GM18907 (cell line): ENCODE data around the gene VIPR2.
"Not testable (repeated sequence)": the region's sequence is repeated elsewhere in the genome, so short reads cannot be mapped to it uniquely, and the experiment has no call there.

Source experiments
- ATAC-seq: cut with Tn5 transposase; IDR thresholded peaks from one replicate; pipeline ENCODE4 v1.9.1; 2021; ENCODE audit warnings: mild to moderate bottlenecking, moderate library complexity; ENCODE audit not compliant: unreplicated experiment

The VIPR2 gene

DNA sequence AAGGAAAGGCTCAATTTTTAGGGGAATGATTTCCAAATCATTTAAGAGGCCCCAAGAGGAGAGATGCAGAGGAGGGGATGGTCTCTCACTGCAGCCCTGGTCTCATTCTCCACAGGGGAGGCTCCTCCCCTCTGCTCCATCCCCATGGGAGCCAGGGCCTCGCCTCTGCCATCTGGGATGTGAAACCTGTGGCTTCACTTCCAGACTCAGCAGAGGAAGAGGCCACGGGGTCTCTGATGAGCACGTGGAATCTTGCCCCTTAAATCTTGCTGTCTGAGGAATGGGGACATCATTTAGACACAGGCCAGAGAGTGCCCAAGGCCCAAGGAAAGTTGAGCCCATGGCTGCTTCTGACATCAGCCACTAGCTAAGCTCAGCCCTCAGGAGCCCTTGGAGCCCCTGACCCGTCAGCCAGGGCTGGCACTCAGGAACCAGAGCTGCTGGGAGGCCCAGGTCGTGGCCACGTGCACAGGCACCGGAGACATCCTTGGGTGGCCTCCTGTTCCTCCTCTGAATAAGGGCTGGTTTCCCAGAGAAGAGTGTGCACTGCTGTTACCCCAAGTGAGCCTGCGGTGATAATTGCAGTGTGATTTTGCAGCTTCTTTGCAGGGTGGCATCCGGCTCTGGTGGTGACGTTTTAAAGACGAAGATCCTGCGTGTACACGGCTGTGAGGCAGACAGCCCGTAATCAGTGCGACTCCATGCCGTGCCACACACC, 50.5 kb downstream of the VIPR2 start:
- no peak for ATAC-seq

DNA sequence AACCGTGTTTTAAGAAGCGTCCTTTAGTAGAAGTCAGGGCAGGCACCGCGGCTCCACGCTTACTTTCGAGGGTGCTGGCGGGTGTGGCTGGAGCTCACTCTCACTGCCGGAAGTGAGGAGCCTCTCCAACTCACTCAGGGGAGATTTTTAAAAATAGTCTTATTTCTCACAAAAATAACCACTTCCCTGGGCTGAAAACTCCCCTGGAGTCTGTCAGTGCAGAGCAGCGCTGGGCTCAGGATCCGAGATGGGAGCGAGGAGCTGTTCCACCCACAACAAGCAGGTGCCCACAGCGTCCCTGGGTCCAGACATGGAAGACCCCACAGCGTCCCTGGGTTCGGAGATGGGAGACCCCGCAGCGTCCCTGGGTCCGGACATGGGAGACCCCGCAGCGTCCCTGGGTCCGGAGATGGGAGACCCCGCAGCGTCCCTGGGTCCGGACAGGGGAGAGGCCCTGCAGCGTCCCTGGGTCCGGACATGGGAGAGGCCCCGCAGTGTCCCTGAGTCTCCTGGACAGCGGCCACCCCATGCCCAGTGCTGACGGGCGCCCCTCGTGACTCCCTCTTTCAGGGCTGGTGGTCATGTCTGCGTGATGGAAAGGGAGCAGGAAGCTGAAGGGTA, 51.2 kb downstream of the VIPR2 start:
- no peak for ATAC-seq

DNA sequence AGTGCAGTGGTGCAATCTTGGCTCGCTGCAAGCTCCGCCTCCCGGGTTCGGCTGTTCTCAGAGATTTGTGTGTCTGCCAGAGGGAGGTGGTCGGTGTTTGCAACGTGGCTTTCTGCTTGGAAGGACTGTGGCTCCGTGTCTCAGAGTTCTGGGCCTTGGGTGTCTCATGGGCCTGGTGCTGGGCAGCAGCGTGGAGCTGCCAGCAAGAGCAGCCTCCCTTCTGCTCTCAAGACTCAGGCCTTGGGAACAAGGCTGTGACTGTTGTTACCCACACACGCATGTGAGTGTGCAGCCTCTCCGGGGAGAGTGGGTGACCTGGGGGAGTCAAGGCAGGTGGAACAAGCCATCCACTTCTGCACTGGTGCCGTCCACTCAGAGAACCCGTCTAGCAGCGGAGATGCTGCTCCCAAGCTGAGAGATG, 52.0 kb downstream of the VIPR2 start:
- ATAC-seq = no peak

DNA sequence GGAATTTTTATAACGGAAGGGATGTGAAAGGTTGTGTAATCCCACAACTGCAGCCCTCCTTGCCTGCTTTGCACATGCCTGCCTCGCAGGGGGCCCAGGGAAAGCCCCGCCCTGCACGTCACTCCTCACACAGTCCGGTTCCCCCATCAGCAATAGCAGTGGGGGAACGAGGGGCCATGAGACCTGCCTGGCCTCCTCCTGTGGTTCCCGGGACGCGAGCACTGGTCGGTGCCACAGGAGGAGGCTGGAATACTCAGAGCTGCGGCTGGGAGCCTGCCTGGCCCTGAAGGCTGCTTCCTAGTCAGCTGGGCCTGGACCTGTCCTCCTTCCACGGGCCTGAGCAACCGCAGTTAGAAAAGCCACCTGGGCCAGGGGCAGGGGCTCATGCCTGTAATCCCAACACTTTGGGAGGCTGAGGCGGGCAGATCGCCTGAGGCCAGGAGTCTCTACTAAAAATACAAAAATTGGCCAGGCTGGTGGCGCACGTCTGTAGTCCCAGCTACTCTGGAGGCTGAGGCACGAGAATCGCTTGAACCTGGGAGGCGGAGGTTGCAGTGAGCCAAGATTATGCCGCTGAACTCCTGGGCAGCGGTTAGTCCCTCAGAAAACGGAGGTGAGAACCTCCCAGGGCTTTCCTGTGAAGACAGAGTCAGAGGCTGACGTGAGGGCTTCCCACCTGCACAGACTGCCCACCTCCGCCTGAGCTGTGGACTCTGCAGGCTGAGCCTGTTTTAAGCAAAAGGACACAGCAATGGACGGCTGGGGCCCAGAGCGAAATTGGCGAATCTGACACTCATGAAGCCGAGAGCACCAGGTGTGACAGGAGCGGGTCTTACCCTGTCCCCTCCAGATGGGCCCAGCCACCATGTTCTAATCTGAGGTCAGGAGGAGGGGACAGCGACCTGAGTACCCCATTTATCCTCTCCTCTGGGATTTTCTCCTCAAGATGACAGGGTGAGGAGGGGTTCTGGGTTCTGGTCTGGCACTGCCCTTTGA, 52.9 kb downstream of the VIPR2 start:
- ATAC-seq = no peak

DNA sequence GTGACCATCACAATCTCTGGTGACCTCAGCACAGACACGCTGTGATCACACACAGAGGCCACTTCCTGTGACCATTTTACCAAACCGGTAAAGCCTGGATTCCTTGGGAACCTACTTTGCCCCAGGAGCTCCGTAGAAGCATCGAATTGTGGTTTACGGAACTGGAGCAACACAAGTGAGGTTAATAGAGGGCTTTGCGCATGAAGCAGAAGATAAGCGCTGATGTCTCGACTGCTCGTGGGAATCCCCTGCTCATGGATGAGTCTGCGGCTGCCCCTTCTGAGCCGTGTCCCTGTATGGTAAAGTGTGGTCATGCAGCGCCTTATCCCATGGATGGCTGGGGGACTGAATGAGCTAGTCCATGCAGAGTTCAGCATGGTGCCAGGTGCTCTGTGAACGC, 53.6 kb downstream of the VIPR2 start:
- ATAC-seq = no peak

DNA sequence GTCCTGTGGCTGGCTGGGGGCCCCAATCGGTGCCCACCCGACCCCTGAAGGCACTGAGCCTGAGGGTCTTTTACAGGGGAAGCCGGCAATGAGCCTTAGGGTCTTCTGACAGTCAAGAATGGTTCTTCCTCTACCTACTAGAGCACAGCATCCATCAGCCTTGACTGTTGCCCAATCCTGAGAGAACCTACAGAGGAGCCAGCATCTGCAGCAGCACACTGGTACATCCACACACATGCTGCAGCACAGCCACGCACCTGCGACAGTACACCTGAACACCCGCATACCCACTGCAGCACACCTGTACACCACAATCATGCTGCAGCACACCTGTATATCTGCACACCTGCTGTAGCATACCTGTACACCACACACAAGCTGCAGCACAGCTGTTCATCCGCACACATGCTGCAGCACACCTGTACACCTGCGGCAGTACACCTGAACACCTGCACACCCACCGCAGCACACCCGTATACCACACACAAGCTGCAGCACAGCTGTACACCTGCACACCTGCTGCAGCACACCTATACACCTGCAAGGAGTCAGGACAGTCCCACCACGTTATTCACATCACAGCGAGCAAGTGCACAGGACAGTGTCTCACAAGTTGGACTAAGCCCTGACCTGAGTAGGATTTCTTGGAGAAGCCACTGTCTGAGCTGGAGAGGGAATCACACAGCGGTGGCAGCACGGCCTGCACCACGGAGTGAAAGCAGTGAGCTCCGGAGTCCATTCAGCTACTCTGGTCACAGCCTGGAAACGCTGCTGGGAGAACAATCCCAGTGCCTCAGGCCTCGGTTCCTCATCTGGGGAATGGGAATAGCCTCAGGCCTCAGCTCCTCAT, 56.4 kb downstream of the VIPR2 start:
- ATAC-seq = no peak

DNA sequence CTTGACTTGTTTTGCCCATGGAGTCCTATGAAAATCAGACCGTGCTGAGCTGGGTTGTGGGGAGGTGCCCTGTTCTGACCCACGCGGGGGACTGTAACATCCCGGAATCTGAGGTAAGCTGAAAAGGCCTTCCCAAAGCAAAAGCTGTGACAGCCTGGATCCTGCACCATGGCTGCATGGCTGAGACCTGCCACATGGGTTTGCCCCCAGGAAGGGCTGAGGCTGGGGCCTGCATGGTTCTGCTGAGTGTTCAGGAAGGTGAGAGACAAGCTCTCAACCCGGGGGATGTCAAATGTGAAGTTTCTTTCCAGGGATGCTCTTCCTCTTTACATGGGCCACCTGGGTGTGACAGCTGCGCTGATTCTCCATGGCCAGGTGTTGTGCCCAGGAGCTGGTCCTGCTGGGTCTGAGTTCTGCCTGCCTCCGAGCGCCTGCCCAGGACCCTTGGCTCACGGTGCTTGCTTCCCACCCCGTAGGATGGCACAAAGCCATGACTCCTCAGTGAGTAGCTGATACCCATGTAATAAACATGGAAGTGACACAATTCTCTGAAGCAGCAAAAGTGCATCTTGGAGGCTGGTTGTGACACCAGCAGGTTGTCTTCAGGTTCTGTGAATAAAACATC, 58.3 kb downstream of the VIPR2 start:
- ATAC-seq = no peak

DNA sequence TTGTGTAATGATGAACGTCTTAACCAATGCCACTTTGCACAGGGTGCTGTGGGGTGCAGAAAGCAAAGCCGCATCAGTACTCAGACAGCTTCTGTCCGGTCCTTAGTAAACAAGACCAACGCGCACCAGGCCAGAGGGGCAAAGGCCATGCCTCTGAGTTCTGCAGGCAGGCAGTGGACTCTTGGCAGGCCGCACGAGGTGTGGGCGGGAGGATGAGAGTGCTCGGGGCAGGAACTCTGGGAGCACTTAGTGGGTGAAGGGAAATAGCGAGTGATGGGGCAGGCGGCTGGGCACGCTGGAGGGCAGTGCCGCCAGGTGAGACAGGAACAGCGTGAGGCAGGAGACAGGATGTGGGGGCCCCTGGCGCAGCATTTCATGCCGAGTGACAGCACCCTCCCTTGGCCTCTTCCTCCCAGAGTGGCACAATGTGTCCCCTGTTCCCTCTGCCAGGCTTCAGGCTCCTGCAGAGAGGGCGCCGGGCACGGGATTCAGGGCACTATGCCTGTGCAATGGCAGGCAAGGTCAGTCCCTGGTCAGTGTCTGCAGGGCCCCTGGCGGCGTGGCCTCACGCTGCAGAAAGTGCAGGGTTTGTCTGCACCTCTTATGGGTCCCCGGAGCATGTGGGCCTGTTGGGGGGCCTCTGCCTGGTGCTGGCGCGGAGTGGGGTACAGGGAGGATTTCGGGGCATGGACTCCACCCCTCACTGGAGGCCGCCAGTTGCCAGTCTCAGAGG, 60.4 kb downstream of the VIPR2 start:
- no peak for ATAC-seq

DNA sequence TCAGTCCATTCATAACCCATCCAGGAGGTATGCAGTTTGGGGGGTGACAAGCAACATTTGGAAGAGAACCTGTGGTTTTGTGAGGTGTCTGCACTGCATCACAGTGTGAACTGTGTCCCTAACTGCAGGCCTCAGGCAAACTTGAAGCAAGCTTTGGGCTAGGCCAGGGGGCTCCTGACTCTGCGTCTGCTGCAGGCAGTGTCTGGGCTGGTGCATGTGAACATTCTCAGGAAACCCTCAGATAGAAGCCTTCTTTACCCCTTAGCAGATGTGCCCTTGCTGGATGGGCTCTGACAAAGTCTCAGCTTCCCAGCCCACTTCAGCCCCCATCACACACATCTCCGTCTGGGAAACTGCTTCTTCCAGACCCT, 61.0 kb downstream of the VIPR2 start:
- no peak for ATAC-seq

DNA sequence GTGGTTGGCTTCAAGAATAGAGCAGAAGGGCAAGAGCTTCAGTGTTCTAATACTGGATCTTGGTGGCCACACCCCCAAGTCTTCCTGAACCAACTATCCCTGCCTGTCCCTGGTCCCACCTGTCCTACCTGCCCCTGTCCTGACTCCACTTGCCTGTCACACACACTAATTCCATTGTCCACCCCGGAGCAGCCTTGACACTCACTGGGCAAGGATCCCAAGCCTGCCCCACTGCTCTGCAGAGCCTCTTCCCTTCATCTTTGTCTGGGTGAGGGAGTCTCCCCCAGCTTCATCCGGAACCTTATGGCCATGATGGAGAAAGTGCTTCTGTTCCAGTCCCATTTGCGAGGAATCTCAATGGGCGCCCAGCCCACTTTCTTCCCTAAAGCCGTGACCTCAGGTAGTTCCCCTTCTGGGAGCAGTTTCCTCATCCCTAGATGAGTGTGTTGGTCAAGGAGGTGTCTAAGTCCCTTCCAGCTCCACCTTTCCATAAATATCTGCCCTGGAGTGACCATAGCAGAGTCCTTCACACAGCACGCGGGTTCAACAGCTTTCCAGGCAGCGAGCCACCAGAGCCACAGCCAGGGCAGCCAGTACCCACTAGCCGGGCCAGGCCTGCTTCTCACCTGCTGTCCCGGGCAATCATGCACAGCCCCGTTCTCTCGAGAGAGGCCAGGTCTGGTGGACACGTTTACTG, 61.5 kb downstream of the VIPR2 start:
- no peak for ATAC-seq

DNA sequence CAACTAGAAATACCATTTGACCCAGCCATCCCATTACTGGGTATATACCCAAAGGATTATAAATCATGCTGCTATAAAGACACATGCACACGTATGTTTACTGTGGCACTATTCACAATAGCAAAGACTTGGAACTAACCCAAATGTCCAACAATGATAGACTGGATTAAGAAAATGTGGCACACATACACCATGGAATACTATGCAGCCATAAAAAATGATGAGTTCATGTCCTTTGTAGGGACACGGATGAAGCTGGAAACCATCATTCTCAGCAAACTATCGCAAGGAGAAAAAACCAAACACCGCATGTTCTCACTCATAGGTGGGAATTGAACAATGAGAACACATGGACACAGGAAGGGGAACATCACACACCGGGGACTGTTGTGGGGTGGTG, 62.6 kb downstream of the VIPR2 start:
- not testable (repeated sequence) for ATAC-seq

DNA sequence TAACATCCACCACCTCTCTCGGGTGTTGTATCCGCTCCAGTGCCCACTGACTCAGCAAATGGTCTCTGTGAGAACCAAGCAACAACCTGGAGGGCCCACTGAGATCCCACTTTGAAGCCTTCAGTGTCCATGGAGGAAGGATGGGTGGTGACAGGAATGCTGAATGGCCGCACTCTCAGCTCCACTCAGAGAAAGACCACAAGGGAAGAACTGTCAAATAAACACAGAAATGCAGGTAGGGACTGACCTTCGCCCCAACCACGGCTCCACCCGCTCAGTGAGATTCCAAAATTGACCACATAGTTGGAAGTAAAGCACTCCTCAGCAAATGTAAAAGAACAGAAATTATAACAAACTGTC, 65.8 kb downstream of the VIPR2 start:
- ATAC-seq = no peak

DNA sequence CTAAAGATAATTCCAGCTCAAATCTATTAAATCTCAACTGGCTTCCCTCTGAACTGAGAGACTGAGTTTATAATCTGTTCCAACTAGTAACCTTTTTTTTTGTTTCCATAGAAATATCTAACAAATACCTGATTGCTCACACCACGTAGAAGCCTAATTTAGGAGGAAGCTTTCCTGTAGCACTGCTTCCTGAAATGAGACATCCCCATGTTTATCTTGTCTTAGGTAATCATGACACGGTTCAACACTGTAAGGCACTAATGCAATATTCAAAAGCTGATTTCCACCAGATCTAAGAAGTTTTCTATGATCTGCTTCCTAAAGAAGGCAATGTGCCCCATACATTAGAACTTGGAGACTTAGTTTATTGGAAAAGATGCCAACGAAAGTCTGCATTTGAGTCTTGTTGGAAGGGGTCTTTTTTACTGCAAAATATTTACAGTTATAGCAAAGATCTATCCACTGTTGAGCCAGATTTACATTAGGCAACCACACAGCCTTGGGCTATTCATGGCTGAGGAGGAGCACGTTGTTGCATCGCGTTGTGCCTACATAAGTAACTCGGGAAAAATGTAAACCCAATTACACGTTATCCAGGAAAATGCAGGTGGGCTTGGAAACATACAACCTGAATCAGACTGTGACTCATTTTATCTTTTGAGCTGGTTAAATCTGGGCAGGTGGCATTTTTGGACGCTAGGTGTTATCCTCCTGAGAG, 66.3 kb downstream of the VIPR2 start:
- ATAC-seq = no peak

DNA sequence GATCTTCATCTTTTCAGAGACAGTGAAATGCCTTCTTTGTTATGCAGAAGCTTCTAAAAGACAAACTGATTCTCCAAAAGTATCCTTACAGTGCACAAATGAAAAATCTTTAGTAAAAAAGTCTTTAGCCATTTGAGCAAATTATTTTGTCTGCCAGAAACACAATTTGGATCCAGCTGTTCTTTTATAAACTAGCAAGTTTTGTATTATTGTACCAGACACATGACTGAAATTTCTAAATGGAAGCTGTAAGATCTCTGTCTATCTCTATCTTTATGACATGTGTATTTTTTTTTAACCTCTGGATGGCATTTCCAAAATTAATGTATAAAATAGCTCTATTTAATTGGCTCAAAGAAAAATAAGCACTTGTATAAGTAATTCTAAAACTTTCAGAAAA, 68.3 kb downstream of the VIPR2 start:
- no peak for ATAC-seq

DNA sequence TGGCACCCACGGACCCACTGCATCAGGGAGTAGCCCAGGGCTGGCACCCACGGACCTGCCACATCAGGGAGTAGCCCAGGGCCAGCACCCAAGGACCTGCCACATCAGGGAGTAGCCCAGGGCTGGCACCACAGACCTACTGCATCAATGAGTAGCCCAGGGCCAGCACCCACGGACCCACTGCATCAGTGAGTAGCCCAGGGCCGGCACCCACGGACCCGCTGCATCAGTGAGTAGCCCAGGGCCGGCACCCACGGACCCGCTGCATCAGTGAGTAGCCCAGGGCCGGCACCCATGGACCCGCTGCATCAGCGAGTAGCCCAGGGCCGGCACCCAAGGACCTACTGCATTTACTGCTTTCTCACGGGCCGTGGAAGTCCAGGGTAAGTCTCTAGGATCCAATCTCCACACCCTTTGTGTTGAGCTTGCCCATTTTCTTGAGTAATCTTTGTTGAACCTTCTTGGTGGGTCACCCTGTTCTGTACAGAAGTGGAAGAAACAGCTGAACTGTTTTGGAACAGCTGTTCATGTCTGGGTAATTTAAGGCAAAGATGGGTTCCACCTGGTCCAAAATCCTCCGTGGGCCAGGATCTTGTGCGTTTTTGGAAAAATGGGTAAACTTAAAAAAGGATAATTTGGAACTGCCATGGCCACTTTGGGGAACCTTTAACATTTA, 69.0 kb downstream of the VIPR2 start:
- no peak for ATAC-seq

DNA sequence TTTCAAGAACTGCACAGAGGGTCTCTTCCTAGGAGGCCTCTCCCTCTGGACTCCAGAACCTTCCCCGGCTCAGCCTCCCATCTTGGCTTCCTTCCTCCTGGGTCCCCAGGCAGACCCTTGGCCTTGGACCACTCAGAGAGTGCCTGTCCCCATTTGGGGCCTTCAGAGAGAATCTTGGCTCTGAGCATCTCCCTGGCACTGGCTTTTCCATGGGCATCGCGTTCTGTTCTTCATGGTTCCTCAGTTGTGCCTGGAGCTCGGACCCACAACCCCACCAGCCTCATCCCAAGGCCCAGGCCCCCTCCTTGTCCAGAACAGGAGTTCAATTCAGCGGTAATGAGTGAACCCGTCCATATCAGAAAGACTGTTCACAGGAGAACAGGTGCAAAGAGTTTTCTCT, 73.4 kb downstream of the VIPR2 start:
- no peak for ATAC-seq

DNA sequence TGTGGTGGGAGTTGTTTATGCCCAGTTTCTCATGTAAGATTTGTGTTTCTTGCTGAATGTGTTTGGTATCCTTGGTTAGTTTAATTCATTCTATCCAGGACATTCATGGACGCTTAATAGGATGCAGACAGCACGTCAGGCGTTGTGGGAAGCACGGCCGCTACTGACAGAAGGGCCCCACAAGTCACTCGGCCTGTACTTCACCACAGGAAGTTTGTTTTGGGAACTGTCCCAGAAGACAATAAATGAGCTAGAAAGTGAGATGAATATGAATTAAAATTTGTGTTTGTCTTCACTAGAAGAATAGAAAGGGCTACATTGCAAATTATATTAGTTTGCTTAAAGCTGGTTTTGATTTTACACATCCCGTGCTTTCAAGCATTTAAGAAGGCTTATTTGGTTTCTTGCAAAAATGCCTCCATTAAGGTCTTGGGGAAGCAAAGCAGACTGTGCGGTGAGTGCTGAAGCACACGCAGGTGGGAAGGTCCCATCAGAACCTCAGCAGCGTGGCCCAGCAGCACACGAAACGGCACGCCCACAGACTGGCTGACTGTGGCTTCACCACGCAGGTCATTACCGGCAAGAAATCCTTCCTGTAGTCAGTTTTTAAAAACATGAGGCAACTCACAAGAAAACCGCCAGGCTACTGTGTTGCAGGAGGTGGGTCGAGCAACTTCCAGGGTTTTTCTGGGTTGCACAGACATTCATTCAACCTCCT, 74.1 kb downstream of the VIPR2 start:
- no peak for ATAC-seq
